HepG2 (cell line): ENCODE results near the gene F12. TPM values are rescaled to one million over a fixed set of nuclear protein-coding genes. Genes with fewer than 3 reads are reported as not detected.

Experiments used
- ARNT2 ChIP-seq: sonication (generic); formaldehyde crosslinking; IDR thresholded peaks from 2 replicates; pipeline ENCODE4 v1.8.0; 2022; ENCODE audit warnings: mild to moderate bottlenecking, low read depth, missing genetic modification reagents, moderate library complexity
- BRD4 ChIP-seq: sonication (generic); formaldehyde crosslinking; IDR thresholded peaks from 2 replicates; pipeline ENCODE4 v1.4.0; 2020; ENCODE audit warnings: missing genetic modification reagents
- CEBPZ ChIP-seq: IDR thresholded peaks from 2 replicates; pipeline ENCODE4 v1.6.1; 2012; ENCODE audit warnings: low read length, improper control_type of control experiment
- ETV5 ChIP-seq: IDR thresholded peaks from 2 replicates; pipeline ENCODE4 v1.6.1; 2018; ENCODE audit warnings: missing biosample characterization, missing genetic modification reagents, inconsistent platforms, borderline replicate concordance
- GMEB1 ChIP-seq: sonication (generic); formaldehyde crosslinking; IDR thresholded peaks from 2 replicates; pipeline ENCODE4 v1.5.1; 2020; ENCODE audit warnings: missing genetic modification reagents, mild to moderate bottlenecking, borderline replicate concordance
- KDM5B ChIP-seq: sonication (generic); formaldehyde crosslinking; IDR thresholded peaks from 2 replicates; pipeline ENCODE4 v1.4.0; 2020; ENCODE audit warnings: missing genetic modification reagents, mild to moderate bottlenecking, borderline replicate concordance
- MBNL3 ChIP-seq: fragments of 250-450 bp; sonication (Bioruptor Pico); conservative IDR thresholded peaks from 2 replicates; pipeline ENCODE4 v1.8.0; 2022; ENCODE audit warnings: mild to moderate bottlenecking, inconsistent platforms
- MXI1 ChIP-seq: IDR thresholded peaks from 3 replicates; pipeline ENCODE4 v1.6.1; 2012; ENCODE audit warnings: low read depth, low read length, inconsistent platforms, borderline replicate concordance
- MYC ChIP-seq: sonication (generic); formaldehyde crosslinking; IDR thresholded peaks from 2 replicates; pipeline ENCODE4 v1.9.0; 2021; ENCODE audit warnings: missing genetic modification reagents, borderline replicate concordance
- NCOA1 ChIP-seq: sonication (generic); formaldehyde crosslinking; IDR thresholded peaks from 2 replicates; pipeline ENCODE4 v1.9.0; 2021; ENCODE audit warnings: missing genetic modification reagents
- NFIB ChIP-seq: sonication (generic); formaldehyde crosslinking; IDR thresholded peaks from 2 replicates; pipeline ENCODE4 v1.9.0; 2021; ENCODE audit warnings: missing genetic modification reagents, mild to moderate bottlenecking, borderline replicate concordance
- PHF20 ChIP-seq: sonication (generic); formaldehyde crosslinking; IDR thresholded peaks from 2 replicates; pipeline ENCODE4 v1.5.0; 2020; ENCODE audit warnings: mild to moderate bottlenecking, missing genetic modification reagents
- PHF21A ChIP-seq: sonication (generic); formaldehyde crosslinking; IDR thresholded peaks from 2 replicates; pipeline ENCODE4 v1.5.0; 2020; ENCODE audit warnings: mild to moderate bottlenecking, missing genetic modification reagents
- RARA ChIP-seq: IDR thresholded peaks from 2 replicates; pipeline ENCODE4 v1.6.1; 2016; ENCODE audit warnings: missing genetic modification reagents, missing compliant biosample characterization
- RXRB ChIP-seq: IDR thresholded peaks from 2 replicates; pipeline ENCODE4 v1.6.1; 2016; ENCODE audit warnings: borderline replicate concordance, missing genetic modification reagents, missing compliant biosample characterization
- SP5 ChIP-seq: IDR thresholded peaks from 2 replicates; pipeline ENCODE4 v1.6.1; 2016; ENCODE audit warnings: low read depth, borderline replicate concordance
- UBTF ChIP-seq: sonication (generic); formaldehyde crosslinking; IDR thresholded peaks from 2 replicates; pipeline ENCODE4 v1.4.0; 2020; ENCODE audit warnings: mild to moderate bottlenecking, missing genetic modification reagents
- ZNF740 ChIP-seq: sonication (generic); formaldehyde crosslinking; IDR thresholded peaks from 2 replicates; pipeline ENCODE4 v1.4.0; 2020; ENCODE audit warnings: missing genetic modification reagents
- polyA plus RNA-seq, 8 experiments: library from polyadenylated mRNA; depleted of rRNA in 3 of 8; stranded (reverse) in 7 of 8; unstranded in 1 of 8; fragments of >200 nt; fragmentation: Illumina TruSeq in 4 of 8; extraction: Trizol in 4 of 8; gene quantifications; 2 replicates each; pipeline versions ENCODE4 v1.2.1 to v1.2.3, GENCODE V29; 2011 to 2016; ENCODE audit warnings: low read depth in 4 of 8, missing spikeins in 1 of 8, mixed read lengths in 1 of 8; ENCODE audit not compliant: insufficient read depth in 1 of 8
- total RNA-seq, 5 experiments: library from RNA; depleted of rRNA; stranded (reverse); fragments of >200 nt; fragmentation: Illumina TruSeq; extraction: Trizol; gene quantifications; 2 replicates each; pipeline ENCODE4 v1.2.3, GENCODE V29; 2016; ENCODE audit warnings: low read depth in 1 of 5
- TF ChIP-seq, protein P1 (sequence below): sonication (generic); formaldehyde crosslinking; IDR thresholded peaks from 2 replicates; pipeline ENCODE4 v1.4.0; 2020; ENCODE audit warnings: missing genetic modification reagents

The F12 gene
- total and polyA plus RNA-seq, 2 of the 13 experiments (the other 11 are each of a cell fraction or from before 2014, with no cell fraction given): 2.5 to 3.0 TPM

DNA sequence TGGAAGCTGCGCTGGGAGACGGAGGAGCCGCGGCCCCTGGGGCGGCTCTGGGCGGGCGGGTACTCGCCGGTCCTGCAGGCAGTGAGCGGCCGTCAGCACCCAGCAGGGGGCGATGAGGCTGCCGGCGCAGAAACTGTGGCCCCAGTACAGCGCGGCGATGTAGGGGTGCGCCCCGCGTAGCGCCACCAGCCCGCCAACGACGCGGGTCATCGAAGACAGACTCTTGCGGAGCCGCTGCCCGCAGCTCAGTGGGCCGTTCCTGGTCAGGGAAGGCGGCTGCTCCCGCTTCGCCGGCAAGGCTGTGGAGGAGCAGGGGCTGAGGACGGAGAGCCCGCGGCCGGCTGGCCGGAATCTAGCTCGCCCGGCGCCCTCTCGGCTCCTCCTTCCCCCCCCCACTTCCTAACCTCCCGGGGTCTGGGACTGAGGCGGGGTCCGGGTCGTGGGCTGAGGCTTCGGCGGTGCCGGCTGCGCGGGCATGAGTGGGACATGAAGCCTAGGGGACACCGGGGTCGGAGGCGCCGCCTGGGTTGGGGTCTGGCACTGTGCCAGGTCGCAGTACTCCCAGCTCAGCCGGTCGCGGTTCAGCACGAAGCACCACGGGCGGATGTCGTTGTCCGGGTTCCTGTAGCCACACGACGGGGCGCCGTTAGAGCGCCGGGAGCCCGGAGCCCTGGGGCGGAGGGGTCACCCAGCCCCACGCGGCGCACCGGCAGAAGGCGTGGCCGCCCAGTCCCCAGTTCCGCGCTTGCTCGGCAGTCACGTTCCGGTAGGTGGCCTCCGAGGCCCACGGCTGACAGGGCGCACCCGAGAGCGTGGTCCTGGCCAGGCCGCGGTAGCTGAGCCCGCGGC, 5.3 kb downstream of the F12 start (continued):
- TF ChIP-seq GMEB1 (CRISPR knock-in tag) (peak; percentile 36; the same call in 1 of the 2 replicates), MXI1 (peak; percentile 64), PHF20 (CRISPR knock-in tag) (0 out of 2 replicates have a peak, but pooled peaks have one; percentile 24), CEBPZ (no peak), UBTF (CRISPR knock-in tag) (peak; percentile 69), NFIB (CRISPR knock-in tag) (peak; percentile 91; the same call in 1 of the 2 replicates), SP5 (CRISPR knock-in tag) (peak; percentile 41; the same call in 1 of the 2 replicates), ETV5 (CRISPR knock-in tag) (peak; percentile 17), NCOA1 (CRISPR knock-in tag) (no peak), MYC (peak; percentile 82; the same call in 1 of the 2 replicates), ZNF740 (CRISPR knock-in tag) (0 out of 2 replicates have a peak, but pooled peaks have one; percentile 35), BRD4 (CRISPR knock-in tag) (peak; percentile 52; the same call in 1 of the 2 replicates), ARNT2 (CRISPR knock-in tag) (peak; percentile 26; the same call in 1 of the 2 replicates), RARA (no peak), PHF21A (CRISPR knock-in tag) (peak; percentile 50; the same call in 1 of the 2 replicates), MBNL3 (CRISPR knock-in tag) (no peak), RXRB (CRISPR knock-in tag) (0 out of 2 replicates have a peak, but pooled peaks have one; percentile 12), KDM5B (peak; percentile 35; the same call in 1 of the 2 replicates)
- TF ChIP-seq, protein P1, sequence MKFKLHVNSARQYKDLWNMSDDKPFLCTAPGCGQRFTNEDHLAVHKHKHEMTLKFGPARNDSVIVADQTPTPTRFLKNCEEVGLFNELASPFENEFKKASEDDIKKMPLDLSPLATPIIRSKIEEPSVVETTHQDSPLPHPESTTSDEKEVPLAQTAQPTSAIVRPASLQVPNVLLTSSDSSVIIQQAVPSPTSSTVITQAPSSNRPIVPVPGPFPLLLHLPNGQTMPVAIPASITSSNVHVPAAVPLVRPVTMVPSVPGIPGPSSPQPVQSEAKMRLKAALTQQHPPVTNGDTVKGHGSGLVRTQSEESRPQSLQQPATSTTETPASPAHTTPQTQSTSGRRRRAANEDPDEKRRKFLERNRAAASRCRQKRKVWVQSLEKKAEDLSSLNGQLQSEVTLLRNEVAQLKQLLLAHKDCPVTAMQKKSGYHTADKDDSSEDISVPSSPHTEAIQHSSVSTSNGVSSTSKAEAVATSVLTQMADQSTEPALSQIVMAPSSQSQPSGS: 0 out of 2 replicates have a peak, but pooled peaks have one; percentile 17
